GM10266 (cell line): ENCODE measurements around the gene GID4.

Experiments
- DNase-seq: peaks from one replicate; pipeline ENCODE4 v3.0.0; 2012; ENCODE audit errors: extremely low spot score
- CTCF ChIP-seq: IDR thresholded peaks from 2 replicates; pipeline ENCODE4 v1.5.1; 2012; ENCODE audit warnings: mild to moderate bottlenecking, low read depth; ENCODE audit not compliant: control insufficient read depth, insufficient read depth; ENCODE audit errors: missing control alignments

Gene GID4

DNA sequence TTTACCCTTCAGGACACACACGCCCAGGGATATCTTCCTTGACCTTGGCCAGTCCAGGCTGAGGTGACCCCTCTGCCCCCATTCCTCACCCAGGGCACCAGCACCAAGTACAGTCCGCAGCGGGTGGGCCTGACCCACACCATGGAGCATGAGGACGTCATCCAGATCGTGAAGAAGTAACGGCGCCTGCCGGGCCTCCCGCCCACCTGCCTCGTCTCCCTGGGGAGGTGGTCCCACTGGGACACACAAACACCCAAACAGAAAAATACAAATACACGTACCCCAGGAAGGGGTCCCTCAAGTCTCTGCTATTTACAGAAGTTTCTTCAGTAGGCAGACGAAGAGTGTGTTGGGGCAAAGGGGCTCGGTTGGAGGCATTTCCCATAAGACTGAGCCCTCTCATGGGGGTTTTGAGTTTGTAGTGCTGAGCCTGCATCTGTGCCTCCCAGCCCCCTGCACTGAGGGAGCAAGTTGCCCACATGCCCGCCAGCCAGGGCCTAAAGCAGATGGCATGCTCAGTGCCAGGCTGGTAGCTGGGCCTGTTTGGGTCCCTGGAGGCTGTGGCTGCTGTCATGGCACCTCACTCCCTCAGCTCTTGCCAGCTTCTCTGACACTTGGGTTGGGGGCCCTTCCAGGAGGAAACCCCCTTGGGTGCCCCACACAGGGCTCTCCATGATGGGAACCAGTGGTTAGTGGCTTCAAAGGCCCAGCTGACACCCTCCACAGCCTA lies 68.0 kb downstream of the GID4 start:
- DNase-seq, result no peak
- no peak for TF ChIP-seq CTCF

GRCh38 chr17:18107971-18108370 lies 68.8 kb downstream of the GID4 start:
- TF ChIP-seq CTCF, result no peak
- DNase-seq, result no peak

GRCh38 chr17:18108401-18109312 lies 69.4 kb downstream of the GID4 start, which contains the start of gene MYO15A:
Gene MYO15A (plus strand): TSS chr17:18108756. CDS start chr17:18118801, 10,045 bp downstream.
- no peak for DNase-seq
- TF ChIP-seq CTCF, result no peak

GRCh38 chr17:18109935-18110485 lies 70.8 kb downstream of the GID4 start:
- DNase-seq, result no peak
- TF ChIP-seq CTCF, result no peak

GRCh38 chr17:18110636-18111145 lies 71.5 kb downstream of the GID4 start:
- no peak for TF ChIP-seq CTCF
- DNase-seq, result no peak

DNA sequence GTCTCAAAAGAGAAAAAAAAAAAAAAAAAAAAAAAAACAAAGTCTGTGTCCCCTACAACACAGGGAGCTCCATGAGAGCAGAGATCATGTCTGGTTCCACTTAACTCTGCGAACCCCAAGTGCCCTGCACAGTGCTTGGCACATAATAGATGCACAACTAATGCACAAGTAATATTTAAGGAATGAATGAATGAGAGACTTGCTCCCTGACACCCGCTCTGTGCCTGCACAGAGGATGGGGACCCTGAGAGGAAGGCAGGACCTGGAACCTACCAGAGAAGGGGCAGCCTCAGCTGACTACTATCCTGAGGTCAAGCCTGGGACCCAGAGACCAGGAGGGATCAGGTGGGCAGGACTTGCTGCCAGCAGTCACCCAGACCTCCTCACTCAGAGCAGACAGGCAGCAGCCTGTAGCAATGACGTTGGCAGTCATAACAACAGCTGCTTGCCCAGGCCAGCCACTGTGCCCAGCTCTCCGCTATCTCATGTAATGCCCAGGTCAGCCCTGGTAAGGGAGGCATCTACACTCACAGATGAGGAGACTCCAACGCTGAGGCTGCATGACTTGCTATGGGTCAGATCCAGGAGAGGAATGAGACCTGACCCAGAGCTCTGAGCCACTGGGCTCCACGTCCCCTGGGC lies 72.2 kb downstream of the GID4 start:
- TF ChIP-seq CTCF, result no peak
- DNase-seq, result no peak
